Middle frontal gyrus (tissue), 1 donor: ENCODE results near the gene CAST.
A peak's percentile ranks its signal among the peaks of the same experiment; 100 is the strongest.
"Not testable (repeated sequence)": the region's sequence is repeated elsewhere in the genome, so short reads cannot be mapped to it uniquely, and the experiment has no call there.

Experiments used
- DNase-seq: peaks from one replicate; pipeline ENCODE4 v3.0.0-alpha.2; 2015; ENCODE audit warnings: low spot score; ENCODE audit errors: extremely low spot score

CAST gene

DNA sequence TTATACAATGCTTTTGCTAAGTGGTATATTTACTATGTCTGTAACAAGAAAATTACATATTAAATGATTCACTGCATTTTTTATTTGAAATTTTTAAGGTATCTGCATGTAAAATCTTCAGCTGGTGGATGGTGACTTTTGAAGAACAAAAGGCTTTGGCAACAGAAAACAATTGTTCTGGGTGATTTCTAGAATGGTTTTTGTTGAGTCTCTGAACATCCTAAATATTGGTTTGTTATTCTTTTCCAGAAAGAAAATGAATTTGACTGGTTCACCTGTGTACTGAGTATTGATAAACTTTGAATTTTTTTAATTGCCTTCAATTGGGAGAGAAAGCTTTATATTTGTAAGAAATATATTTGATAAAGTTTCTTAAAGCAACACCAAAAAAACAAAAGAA, 110.4 kb downstream of the CAST start:
- DNase-seq, result no peak

DNA sequence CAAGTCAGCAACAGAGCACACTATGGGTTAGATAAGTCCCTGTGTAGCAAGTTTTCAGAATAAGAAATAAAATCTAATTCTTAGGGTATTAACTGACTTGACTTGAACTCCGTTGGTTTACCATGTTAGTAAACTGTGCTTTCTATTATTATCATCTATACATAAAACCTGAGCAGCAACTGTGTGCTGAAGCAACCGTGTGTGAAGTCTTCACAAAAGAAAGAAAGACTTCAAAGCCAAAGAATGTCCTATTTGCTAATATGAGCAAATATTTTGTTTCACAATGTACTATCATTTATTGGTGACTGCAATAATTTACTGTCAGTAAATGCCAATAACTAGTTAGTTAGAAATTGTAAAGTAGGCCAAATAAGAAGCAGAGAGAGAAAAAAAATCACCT, 112.9 kb downstream of the CAST start:
- no peak for DNase-seq

- DNase-seq, result no peak
Observed at GRCh38 chr5:96775689-96776088, 113.5 kb downstream of the CAST start.

DNA sequence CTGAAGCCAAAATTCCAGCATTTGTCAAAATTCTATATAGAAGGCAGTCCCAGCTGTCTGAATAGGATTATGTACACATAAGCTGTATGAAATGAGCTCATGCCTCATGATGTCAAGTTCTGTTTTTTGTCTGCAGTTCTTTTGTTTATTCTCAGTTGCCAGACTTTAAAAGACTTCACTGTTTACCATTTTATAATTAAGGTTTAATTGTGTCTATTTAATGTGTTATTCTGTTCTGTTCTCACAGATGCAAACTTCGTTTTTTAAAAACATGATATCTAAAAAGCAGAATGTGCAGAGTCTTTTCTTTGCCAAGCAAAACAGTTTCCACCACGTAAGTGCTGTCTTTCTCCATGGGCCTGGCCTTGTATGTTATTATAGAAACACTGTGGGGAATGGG, 114.4 kb downstream of the CAST start:
- DNase-seq, result no peak

DNA sequence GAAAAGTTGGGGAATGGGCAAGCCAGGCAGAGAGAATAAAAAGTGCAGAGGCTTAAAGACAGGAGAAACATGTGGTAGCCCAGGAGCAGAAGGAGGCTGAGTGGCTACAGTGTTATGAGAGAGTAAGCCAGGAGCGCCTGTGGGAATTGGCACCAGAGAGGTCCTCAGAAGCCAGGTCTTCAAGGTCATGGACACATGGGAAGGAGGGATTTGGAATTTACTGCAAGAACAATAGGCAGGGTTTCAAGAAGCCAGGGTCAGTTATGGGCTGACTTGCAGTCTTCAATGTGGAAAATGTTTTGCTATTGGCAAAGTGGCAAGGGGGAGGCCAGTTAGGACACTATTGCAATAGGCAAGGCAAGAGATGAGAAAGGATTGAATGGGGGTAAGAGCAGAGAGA, 116.2 kb downstream of the CAST start:
- DNase-seq, result no peak

GRCh38 chr5:96780626-96781025, 118.5 kb downstream of the CAST start:
- no peak for DNase-seq

- DNase-seq, result no peak
Observed at GRCh38 chr5:96781031-96781971, 119.1 kb downstream of the CAST start.

DNA sequence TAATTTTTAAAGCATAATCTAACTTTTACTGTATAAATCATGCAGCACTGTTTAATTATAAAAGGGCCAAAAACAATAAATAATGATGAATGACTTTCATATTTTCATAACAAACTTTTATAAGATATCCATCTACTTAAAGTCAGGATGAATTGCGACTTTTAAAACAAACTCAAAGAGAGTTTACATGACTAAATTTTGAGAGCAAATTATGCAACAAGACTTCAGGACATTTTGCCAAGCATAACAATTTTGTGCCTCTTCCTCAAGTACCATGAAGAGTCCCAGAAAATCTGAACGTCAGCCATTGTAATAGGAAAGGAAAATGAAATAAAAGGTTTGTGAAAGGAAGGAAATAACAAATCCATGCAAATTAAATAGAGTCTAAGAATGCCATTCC, 121.2 kb downstream of the CAST start:
- no peak for DNase-seq

DNA sequence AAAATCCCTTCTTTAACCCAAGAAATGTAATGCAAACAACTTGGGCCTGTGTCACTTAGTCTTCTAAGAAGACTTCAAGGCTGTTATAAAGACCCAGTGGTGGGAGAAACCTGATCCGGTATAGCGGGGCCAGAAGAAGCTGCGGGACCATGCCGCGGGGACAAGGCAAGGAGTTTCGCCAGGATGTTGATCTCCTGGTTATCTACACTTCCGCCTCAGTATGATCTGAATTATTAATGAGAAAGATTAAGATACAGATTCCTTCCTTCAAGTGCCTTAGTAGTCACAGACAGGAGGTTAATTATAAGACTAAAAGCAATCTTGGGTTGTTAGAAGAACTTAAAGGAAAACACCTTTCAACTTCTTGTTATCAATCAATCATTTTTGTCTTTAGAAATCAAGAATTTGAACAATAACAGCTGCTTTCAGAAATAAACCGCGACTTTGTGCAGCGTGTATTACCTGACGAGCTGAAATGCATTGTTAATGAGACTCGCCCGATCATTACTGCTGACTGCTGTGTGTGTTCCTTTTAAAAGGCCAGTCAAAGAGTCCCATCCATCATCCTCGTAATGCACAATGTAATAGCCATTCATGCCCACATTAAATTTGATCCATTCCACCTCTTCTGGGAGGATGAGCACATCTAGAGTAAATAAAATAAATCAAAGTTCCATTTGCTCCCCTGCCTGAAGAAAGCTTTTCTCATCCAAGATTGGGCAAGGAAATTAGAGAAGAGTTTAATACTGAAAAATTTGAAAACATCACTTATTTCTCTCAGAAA, 123.3 kb downstream of the CAST start:
- DNase-seq, result no peak

- DNase-seq, result no peak
Observed at GRCh38 chr5:96788112-96788749, 126.1 kb downstream of the CAST start.

GRCh38 chr5:96789794-96790330, 127.7 kb downstream of the CAST start:
- no peak for DNase-seq

GRCh38 chr5:96790961-96791504, 128.9 kb downstream of the CAST start:
- DNase-seq, result no peak

- no peak for DNase-seq
Observed at GRCh38 chr5:96794757-96795156, 132.6 kb downstream of the CAST start.

DNA sequence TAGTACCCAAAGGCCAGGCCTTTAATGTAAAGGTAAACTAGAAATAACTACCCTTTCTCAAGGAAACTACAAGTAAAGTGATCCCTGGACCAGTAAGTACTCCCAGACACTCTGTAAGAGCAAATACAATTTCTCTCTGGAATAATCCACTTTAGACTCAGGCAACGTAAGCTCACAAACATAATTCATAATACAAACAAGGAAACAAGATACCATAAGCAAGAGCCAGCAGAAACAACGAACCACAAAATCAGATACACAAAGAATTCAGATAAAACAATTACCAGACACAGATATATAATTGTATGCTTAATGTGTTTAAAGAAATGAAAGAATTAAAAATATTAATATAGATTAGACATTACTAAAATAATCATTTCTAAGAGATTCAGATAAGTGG, 133.4 kb downstream of the CAST start:
- no peak for DNase-seq

GRCh38 chr5:96796434-96796833, 134.3 kb downstream of the CAST start:
- no peak for DNase-seq

DNA sequence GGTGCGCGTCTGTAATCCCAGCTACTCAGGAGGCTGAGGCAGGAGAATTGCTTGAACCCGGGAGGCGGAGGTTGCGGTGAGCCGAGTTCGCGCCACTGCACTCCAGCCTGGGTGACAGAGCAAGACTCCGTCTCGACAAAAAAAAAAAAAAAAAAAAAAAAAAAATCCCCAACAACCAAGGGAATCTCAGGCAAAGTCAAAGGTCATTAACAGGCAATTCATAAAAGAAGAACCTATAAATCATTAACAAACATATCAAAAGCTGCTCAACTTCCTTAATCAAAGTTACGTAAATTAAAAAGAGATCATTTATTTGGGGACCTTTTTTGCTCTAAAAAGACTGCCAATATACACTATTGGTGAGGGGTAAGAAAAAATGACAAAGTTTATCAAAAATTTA, 139.5 kb downstream of the CAST start:
- DNase-seq, result not testable (repeated sequence)

DNA sequence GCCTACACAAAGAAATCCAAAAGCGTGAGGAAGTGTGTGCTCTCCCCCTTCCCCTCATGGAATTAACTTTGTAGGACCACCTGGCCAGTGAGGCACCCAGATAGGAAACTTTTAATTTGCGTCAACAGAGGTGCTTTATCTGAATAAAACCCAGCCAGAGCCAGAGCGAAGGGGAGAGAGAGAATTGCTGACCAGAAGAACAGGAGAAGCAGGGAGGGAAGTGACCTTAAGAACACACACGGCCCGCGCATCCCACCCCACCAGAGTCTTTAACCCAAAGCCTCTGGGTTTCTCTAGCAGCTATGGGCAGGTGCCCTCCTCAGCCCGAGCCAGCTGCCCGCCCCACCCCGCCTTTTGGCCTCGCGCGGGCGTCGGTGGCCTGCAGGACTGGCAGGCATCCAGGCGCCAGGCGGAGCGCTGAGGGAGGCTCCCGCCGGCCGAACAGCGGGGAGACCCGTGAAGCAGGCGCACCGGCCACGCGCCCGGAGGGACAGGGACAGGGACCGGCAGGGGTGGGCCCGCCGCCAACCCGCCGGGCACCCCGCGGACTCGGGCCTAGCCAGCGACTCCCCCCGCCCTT, 145.0 kb downstream of the CAST start:
- DNase-seq, result peak; percentile 53

DNA sequence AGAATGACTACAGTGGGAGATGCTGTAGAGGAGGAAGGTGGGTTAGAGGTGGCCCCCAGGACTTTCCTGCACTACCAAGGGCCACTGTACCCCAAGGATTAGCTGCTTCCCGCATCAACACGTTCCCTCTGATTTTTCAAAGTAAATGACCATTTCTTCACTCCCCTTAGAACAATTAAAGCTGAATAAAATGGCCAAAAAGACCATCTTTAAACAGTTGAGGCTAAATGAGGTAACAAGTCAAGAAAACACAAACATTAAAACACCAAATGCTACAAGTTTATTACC, 146.3 kb downstream of the CAST start:
- no peak for DNase-seq

DNA sequence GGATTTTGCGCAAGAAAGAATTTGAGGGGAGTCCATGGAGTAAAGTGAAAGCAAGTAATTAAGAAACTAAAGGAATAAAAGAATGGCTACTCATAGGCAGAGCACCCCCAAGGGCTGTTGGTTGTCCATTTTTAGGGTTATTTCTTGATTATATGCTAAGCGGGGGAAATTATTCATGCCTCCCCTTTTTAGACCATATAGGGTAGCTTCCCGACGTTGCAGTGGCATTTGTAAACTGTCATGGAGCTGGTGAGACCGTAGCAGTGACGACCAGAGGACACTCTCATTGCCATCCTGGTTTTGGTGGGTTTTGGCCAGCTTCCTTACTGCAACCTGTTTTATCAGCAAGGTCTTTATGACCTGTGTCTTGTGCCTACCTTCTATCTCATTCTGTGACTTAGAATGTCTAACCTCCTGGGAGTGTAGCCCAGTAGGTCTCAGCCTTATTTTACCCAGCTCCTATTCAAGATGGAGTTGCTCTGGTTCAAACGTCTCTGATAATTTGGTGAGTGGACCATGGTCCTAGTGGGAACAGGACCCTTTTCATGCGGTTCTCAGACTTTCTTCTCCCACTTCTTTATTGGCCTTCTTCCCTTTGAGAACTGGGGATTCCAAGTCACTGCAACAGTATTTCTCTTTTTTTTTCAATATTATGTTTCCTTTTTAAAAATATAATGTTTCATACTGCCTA, 146.8 kb downstream of the CAST start:
- no peak for DNase-seq

- DNase-seq, result no peak
Observed at GRCh38 chr5:96809921-96810320, 147.7 kb downstream of the CAST start.

DNA sequence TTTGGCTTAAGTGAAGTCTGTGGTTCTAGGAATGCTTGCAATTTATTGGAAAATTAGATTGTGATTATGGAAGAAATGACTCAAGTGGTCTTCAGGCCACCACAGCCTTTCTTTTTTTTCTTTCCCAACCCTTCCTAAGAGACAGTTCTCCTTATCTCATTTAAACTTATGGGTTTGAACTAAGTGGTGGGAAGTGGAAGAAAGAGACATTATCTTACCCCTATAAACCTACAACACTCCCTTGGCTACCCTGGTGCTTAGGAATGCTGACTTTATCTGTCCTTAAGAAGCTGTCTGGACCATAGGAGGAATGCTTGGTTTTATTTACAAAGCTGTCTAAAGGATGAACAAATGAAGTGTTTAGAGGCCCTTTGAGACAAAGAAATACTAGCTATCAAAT, 150.7 kb downstream of the CAST start:
- no peak for DNase-seq
